K562 (cell line): Measurements from ENCODE around the gene LDLR. TPM values are rescaled to one million over a fixed set of nuclear protein-coding genes. Genes with fewer than 3 reads are reported as not detected.

ENCODE experiments used
- ATAC-seq: fragments of 200-7000 bp; cut with Tn5 transposase; 3 replicates; pipeline ENCODE4 v1.9.1; 2020; ENCODE audit warnings: moderate library complexity
- BruUV-seq: library from RNA; stranded (reverse); fragments of 400-500 nt; replicated peaks from 2 replicates; lab custom pipeline; 2021; lab: Mats Ljungman, UMichigan
- CTCF ChIA-PET: fragments of 300-600 bp; formaldehyde crosslinking; extraction: SDS; loops from one replicate; lab custom pipeline; 2021; ENCODE audit warnings: low intra/inter-chr PET ratio; lab: Yijun Ruan, JAX
- POLR2A ChIA-PET: fragments of 300-600, 350-650 bp; sonication (Branson Sonifier 250); formaldehyde crosslinking; extraction: SDS; loops from one replicate; lab custom pipeline; 2021; ENCODE audit warnings: antibody characterized with exemption, inconsistent platforms; lab: Yijun Ruan, JAX
- DNase-seq, 4 experiments: peaks; one replicate each; pipeline versions ENCODE4 v3.0.0 to v3.0.0-alpha.2; 2011 to 2018; ENCODE audit warnings: low spot score in 3 of 4, mixed read lengths in 3 of 4; ENCODE audit errors: extremely low read depth in 1 of 4
- FAIRE-seq: peaks from 2 replicates; lab custom pipeline; 2011; peaks lifted over from hg19 to GRCh38; lab: Jason Lieb, UNC
- H2AFZ ChIP-seq: 2 replicates; pipeline ENCODE4 v1.6.0; 2011; ENCODE audit warnings: low read depth, low read length, control low read depth, inconsistent platforms
- H3K27ac ChIP-seq: fragments of 200-600 bp; 3 replicates; pipeline ENCODE4 v1.8.0; 2011; ENCODE audit warnings: low read depth, mild to moderate bottlenecking, control low read depth, inconsistent platforms, low read length, moderate library complexity, mixed read lengths; ENCODE audit errors: extremely low read depth
- H3K27me3 ChIP-seq, 2 experiments: fragments of 300-600 bp in 1 of 2; 2 replicates in 1 of 2; 3 replicates in 1 of 2; pipeline versions ENCODE4 v1.6.0 to v1.8.0; 2011; ENCODE audit warnings: inconsistent platforms in 2 of 2, low read length in 2 of 2, mild to moderate bottlenecking in 1 of 2, mixed read lengths in 1 of 2, moderate library complexity in 1 of 2; ENCODE audit not compliant: control insufficient read depth in 2 of 2, insufficient read depth in 2 of 2
- H3K36me3 ChIP-seq: fragments of 300-600 bp; 3 replicates; pipeline ENCODE4 v1.8.0; 2011; ENCODE audit warnings: mild to moderate bottlenecking, low read length, inconsistent platforms; ENCODE audit not compliant: control insufficient read depth, insufficient read depth
- H3K4me1 ChIP-seq, 2 experiments: fragments of 200-600 bp in 1 of 2; replicated peaks in 1 of 2; 2 replicates in 1 of 2; 3 replicates in 1 of 2; pipeline versions ENCODE4 v1.5.1 to v1.8.0; 2011; ENCODE audit warnings: inconsistent platforms in 2 of 2, low read length in 2 of 2, mild to moderate bottlenecking in 1 of 2, mixed read lengths in 1 of 2, moderate library complexity in 1 of 2; ENCODE audit not compliant: control insufficient read depth in 2 of 2, insufficient read depth in 2 of 2
- H3K4me2 ChIP-seq: 2 replicates; pipeline ENCODE4 v1.6.1; 2011; ENCODE audit warnings: low read length, control low read depth, inconsistent platforms, mixed read lengths; ENCODE audit not compliant: insufficient read depth
- H3K4me3 ChIP-seq: fragments of 200-600 bp; sonication (generic), shearing (Covaris generic); 2 replicates; pipeline ENCODE4 v1.5.1; 2016; ENCODE audit warnings: control low read depth, inconsistent platforms
- H3K79me2 ChIP-seq: fragments of 200-600 bp; 3 replicates; pipeline ENCODE4 v1.8.0; 2011; ENCODE audit warnings: low read length, inconsistent platforms; ENCODE audit not compliant: control insufficient read depth, insufficient read depth
- H3K9ac ChIP-seq, 2 experiments: 2 replicates each; pipeline versions ENCODE4 v1.6.0 to v1.6.1; 2011; ENCODE audit warnings: low read depth in 2 of 2, low read length in 2 of 2, control low read depth in 1 of 2, inconsistent platforms in 1 of 2, mild to moderate bottlenecking in 1 of 2, mixed read lengths in 1 of 2; ENCODE audit not compliant: insufficient read depth in 1 of 2
- H3K9me1 ChIP-seq: one replicate; pipeline ENCODE4 v1.6.0; 2011; ENCODE audit warnings: inconsistent platforms, mild to moderate bottlenecking, low read length, moderate library complexity; ENCODE audit not compliant: control insufficient read depth, insufficient read depth
- H3K9me3 ChIP-seq: replicated peaks from 2 replicates; pipeline ENCODE4 v1.5.1; 2011; ENCODE audit warnings: low read depth, low read length, inconsistent platforms; ENCODE audit not compliant: control insufficient read depth, insufficient read depth
- H4K20me1 ChIP-seq: replicated peaks from 2 replicates; pipeline ENCODE4 v1.6.1; 2011; ENCODE audit warnings: low read length, inconsistent platforms, mixed read lengths; ENCODE audit not compliant: control insufficient read depth, insufficient read depth
- RAD21 ChIP-seq, 2 experiments: fragments of 250-450 bp in 1 of 2; fragments of 450-650 bp in 1 of 2; sonication (Bioruptor Pico) in 1 of 2; formaldehyde crosslinking in 1 of 2; IDR thresholded peaks in 1 of 2; conservative IDR thresholded peaks in 1 of 2; 2 replicates each; pipeline versions ENCODE4 v1.4.0 to v1.8.0; 2020 to 2022; ENCODE audit warnings: mild to moderate bottlenecking in 2 of 2, moderate library complexity in 1 of 2
- RBFOX2 ChIP-seq: fragments of 200-400 bp; formaldehyde crosslinking; IDR thresholded peaks from 2 replicates; pipeline ENCODE4 v1.6.1; 2017; ENCODE audit warnings: low read depth, mild to moderate bottlenecking, low read length, moderate library complexity
- SOX6 ChIP-seq: fragments of 450-650 bp; IDR thresholded peaks from 2 replicates; pipeline ENCODE4 v1.6.1; 2014; ENCODE audit warnings: mild to moderate bottlenecking
- TEAD4 ChIP-seq, 2 experiments: sonication (generic) in 1 of 2; formaldehyde crosslinking in 1 of 2; IDR thresholded peaks; 2 replicates each; pipeline versions ENCODE4 v1.6.1 to v1.8.0; 2012 to 2022; ENCODE audit warnings: borderline replicate concordance in 1 of 2, inconsistent platforms in 1 of 2, low read length in 1 of 2, mild to moderate bottlenecking in 1 of 2, missing genetic modification reagents in 1 of 2
- ZNF584 ChIP-seq: fragments of 200-800 bp; sonication (Bioruptor generic); IDR thresholded peaks from 2 replicates; pipeline ENCODE4 v1.6.1; 2016; ENCODE audit warnings: low read depth, mild to moderate bottlenecking, missing genetic modification characterization, missing compliant biosample characterization
- ZNF766 ChIP-seq: fragments of 200-800 bp; sonication (Bioruptor generic); conservative IDR thresholded peaks from 2 replicates; pipeline ENCODE4 v1.6.1; 2016; ENCODE audit warnings: missing genetic modification characterization, missing compliant biosample characterization
- ZNF780A ChIP-seq: fragments of 250-450 bp; sonication (Bioruptor Pico); IDR thresholded peaks from 2 replicates; pipeline ENCODE4 v1.5.0; 2021; ENCODE audit warnings: mild to moderate bottlenecking
- WGBS: fragments of 100-300 bp; shearing (Covaris generic); methylation state at CpG from one replicate; pipeline ENCODE4 v1.1.6; 2016; ENCODE audit warnings: low coverage, mixed read lengths; ENCODE audit not compliant: insufficient coverage; ENCODE audit errors: missing lambda C conversion rate; 5-methylcytosine and 5-hydroxymethylcytosine counted together
- in situ Hi-C: fragments of 300-500 bp; cut with MboI; formaldehyde crosslinking; loops from 4 replicates; pipeline ENCODE4 v1.15.0; 2018; ENCODE audit warnings: inconsistent platforms, mixed read lengths
- intact Hi-C: fragments of 100-400 bp; cut with micrococcal nuclease; formaldehyde crosslinking; loops from 2 replicates; pipeline ENCODE4 v1.14.2; 2022
- polyA plus RNA-seq, 8 experiments: library from polyadenylated mRNA; depleted of rRNA in 4 of 8; stranded (reverse) in 5 of 8; unstranded in 3 of 8; fragments of >200 nt; fragmentation: Nextera tagmentation in 2 of 8; fragmentation: Illumina TruSeq in 1 of 8; extraction: Ambion mirVana in 2 of 8; extraction: Trizol in 1 of 8; gene quantifications; 2 replicates each; pipeline versions ENCODE4 v1.2.1 to v1.2.3, GENCODE V29; 2011 to 2014; ENCODE audit warnings: inconsistent platforms in 1 of 8, missing spikeins in 1 of 8
- total RNA-seq, 7 experiments: library from RNA; depleted of rRNA in 6 of 7; stranded (reverse); fragments of >200 nt in 6 of 7; fragmentation: Illumina TruSeq in 2 of 7; extraction: Trizol in 2 of 7; gene quantifications; 2 replicates each; pipeline versions ENCODE4 v1.2.1 to v1.2.3, GENCODE V29; 2011 to 2021; ENCODE audit warnings: low replicate concordance in 1 of 7
- TF ChIP-seq, protein P1 (sequence below), 2 experiments: fragments of 450-650 bp; conservative IDR thresholded peaks; 2 replicates each; pipeline ENCODE4 v1.6.1; 2017; ENCODE audit warnings: mild to moderate bottlenecking in 2 of 2, moderate library complexity in 2 of 2
- TF ChIP-seq, protein P2 (sequence below): sonication (generic); formaldehyde crosslinking; IDR thresholded peaks from 2 replicates; pipeline ENCODE4 v1.9.0; 2022; ENCODE audit warnings: mild to moderate bottlenecking, missing genetic modification reagents
- TF ChIP-seq, protein P3 (sequence below), 2 experiments: fragments of 450-650 bp in 1 of 2; IDR thresholded peaks; 2 replicates each; pipeline ENCODE4 v1.6.1; 2011 to 2017; ENCODE audit warnings: low read depth in 2 of 2, antibody characterized with exemption in 1 of 2, borderline replicate concordance in 1 of 2, low read length in 1 of 2, mild to moderate bottlenecking in 1 of 2, mixed read lengths in 1 of 2; ENCODE audit not compliant: control insufficient read depth in 1 of 2
- TF ChIP-seq, protein P4 (sequence below): fragments of 450-650 bp; IDR thresholded peaks from 2 replicates; pipeline ENCODE4 v1.6.1; 2014; ENCODE audit warnings: low read depth, mild to moderate bottlenecking, moderate library complexity, borderline replicate concordance

LDLR gene
- total and polyA plus RNA-seq, 9 of the 15 experiments (the other 6 are each of a cell fraction or from before 2014, with no cell fraction given): 19.9 to 114 (median 56.3) TPM

DNA sequence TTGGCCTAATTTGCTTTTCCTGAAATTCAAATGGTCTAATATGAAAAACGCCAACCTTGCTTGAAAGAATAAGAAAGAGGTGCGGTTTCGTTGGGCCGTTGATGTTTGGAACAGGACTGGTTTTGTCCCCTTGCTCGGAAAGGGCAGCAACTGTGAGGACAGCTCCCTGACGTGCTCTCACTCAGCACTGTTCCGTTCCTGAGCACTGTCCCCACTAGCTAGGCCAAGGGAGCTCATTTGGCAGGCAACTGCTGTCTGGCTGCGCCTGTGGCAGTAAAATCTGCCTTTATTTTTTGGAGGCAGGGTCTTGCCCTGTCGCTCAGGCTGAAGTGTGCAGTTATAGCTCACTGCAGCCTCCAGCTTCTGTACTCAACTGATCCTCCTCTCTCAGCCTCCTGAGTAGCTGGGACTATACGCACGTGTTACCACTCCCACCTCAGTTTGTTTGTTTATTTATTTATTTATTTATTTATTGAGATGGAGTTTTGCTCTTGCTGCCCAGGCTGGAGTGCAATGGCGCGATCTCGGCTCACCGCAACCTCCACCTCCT is 4.5 kb downstream of the LDLR start (continued):
- TF ChIP-seq, protein P1, sequence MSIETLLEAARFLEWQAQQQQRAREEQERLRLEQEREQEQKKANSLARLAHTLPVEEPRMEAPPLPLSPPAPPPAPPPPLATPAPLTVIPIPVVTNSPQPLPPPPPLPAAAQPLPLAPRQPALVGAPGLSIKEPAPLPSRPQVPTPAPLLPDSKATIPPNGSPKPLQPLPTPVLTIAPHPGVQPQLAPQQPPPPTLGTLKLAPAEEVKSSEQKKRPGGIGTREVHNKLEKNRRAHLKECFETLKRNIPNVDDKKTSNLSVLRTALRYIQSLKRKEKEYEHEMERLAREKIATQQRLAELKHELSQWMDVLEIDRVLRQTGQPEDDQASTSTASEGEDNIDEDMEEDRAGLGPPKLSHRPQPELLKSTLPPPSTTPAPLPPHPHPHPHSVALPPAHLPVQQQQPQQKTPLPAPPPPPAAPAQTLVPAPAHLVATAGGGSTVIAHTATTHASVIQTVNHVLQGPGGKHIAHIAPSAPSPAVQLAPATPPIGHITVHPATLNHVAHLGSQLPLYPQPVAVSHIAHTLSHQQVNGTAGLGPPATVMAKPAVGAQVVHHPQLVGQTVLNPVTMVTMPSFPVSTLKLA (conservative IDR thresholded peaks at IDR 0.05): peak in 1 of 2 experiments; percentile 70; a peak in 2 of 4 replicates
- peak; percentile 58; the same call in 1 of the 2 replicates for TF ChIP-seq RBFOX2
- TF ChIP-seq, protein P2, sequence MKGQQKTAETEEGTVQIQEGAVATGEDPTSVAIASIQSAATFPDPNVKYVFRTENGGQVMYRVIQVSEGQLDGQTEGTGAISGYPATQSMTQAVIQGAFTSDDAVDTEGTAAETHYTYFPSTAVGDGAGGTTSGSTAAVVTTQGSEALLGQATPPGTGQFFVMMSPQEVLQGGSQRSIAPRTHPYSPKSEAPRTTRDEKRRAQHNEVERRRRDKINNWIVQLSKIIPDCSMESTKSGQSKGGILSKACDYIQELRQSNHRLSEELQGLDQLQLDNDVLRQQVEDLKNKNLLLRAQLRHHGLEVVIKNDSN: 0 out of 2 replicates have a peak, but pooled peaks have one; percentile 32

DNA sequence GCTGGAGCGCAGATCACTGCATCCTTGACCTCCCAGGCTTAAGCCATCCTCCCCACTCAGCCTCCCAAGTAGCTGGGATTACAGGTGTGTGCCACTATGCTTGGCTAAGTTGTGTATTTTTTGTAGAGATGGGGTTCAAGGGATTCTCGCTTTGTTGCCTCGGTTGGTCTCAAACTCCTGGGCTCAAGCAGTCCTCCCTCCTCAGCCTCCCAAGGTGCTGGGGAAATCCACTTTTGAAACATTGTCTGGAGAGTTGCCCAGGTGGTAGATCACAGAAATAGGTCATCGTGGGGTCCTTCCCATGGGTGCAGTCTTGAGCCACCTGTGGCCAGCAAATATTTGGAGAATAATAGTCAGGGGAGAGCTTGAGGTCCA is 5.2 kb downstream of the LDLR start:
- no TSS peak for BruUV-seq
- ChIA-PET CTCF (no interaction called here), POLR2A (interaction anchor here (0.6 to 6.1 kb wide), 11 partner anchors 9 to 396 kb away, joined by 3 to 54 read pairs (median 5); no protein-coding TSS in a partner anchor)
- intact Hi-C loops: loop anchor here (5.0 kb wide), 1 partner anchor 57 kb away; no protein-coding TSS in a partner anchor
- Histone ChIP-seq H3K9me1 (peaks cover 13% of the 10 kb centered on the region), H3K4me1 (peaks cover 41 to 42% of the 10 kb centered on the region in 2 experiments), H3K9ac (peak overlapping the region; percentile 83 to 97; a peak in 3 of 4 replicates), H3K9me3 (no peaks in the 10 kb centered on the region), H3K27ac (peak overlapping the region; percentile 81), H3K4me3 (peak overlapping the region; percentile 13; the same call in 1 of the 2 replicates), H3K36me3 (peaks cover 88% of the 10 kb centered on the region), H2AFZ (no peak overlapping the region), H4K20me1 (peaks cover 75% of the 10 kb centered on the region), H3K79me2 (peaks cover 99% of the 10 kb centered on the region), H3K27me3 (no peaks in the 10 kb centered on the region), H3K4me2 (peak overlapping the region; percentile 97)
- in situ Hi-C loops: no loop called here
- DNase-seq: no peak
- 47% methylated on average over 4 of the region's 4 CpGs for WGBS
- no peak for FAIRE-seq
- no peak for ATAC-seq
- TF ChIP-seq RAD21 (CRISPR knock-in tag; conservative IDR thresholded peaks at IDR 0.05 in 1 of 2, IDR thresholded peaks at IDR 0.05 in 1 of 2): no peak
- no peak for TF ChIP-seq SOX6
- TF ChIP-seq TEAD4 (IDR thresholded peaks at IDR 0.05; ENCODE audit: low read length): no peak
- TF ChIP-seq TEAD4 (CRISPR knock-in tag; IDR thresholded peaks at IDR 0.05; ENCODE audit: borderline replicate concordance): no peak
- TF ChIP-seq ZNF780A (CRISPR knock-in tag): no peak
- TF ChIP-seq ZNF584 (CRISPR knock-in tag): peak; percentile 14; the same call in 1 of the 2 replicates
- TF ChIP-seq, protein P3, sequence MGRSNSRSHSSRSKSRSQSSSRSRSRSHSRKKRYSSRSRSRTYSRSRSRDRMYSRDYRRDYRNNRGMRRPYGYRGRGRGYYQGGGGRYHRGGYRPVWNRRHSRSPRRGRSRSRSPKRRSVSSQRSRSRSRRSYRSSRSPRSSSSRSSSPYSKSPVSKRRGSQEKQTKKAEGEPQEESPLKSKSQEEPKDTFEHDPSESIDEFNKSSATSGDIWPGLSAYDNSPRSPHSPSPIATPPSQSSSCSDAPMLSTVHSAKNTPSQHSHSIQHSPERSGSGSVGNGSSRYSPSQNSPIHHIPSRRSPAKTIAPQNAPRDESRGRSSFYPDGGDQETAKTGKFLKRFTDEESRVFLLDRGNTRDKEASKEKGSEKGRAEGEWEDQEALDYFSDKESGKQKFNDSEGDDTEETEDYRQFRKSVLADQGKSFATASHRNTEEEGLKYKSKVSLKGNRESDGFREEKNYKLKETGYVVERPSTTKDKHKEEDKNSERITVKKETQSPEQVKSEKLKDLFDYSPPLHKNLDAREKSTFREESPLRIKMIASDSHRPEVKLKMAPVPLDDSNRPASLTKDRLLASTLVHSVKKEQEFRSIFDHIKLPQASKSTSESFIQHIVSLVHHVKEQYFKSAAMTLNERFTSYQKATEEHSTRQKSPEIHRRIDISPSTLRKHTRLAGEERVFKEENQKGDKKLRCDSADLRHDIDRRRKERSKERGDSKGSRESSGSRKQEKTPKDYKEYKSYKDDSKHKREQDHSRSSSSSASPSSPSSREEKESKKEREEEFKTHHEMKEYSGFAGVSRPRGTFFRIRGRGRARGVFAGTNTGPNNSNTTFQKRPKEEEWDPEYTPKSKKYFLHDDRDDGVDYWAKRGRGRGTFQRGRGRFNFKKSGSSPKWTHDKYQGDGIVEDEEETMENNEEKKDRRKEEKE (IDR thresholded peaks at IDR 0.05; ENCODE audit: borderline replicate concordance in 1 of 2, control insufficient read depth in 1 of 2, low read depth in 2 of 2, low read length in 1 of 2): no peak
- TF ChIP-seq, protein P4, sequence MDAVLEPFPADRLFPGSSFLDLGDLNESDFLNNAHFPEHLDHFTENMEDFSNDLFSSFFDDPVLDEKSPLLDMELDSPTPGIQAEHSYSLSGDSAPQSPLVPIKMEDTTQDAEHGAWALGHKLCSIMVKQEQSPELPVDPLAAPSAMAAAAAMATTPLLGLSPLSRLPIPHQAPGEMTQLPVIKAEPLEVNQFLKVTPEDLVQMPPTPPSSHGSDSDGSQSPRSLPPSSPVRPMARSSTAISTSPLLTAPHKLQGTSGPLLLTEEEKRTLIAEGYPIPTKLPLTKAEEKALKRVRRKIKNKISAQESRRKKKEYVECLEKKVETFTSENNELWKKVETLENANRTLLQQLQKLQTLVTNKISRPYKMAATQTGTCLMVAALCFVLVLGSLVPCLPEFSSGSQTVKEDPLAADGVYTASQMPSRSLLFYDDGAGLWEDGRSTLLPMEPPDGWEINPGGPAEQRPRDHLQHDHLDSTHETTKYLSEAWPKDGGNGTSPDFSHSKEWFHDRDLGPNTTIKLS: no peak
- peak; percentile 31; the same call in 1 of the 2 replicates for TF ChIP-seq ZNF766 (CRISPR knock-in tag)
